Coronary artery (tissue), 2 donors: Measurements from ENCODE around the gene TM4SF18.

Source experiments
- DNase-seq: peaks from one replicate; pipeline ENCODE4 v3.0.0-alpha.2; 2017; ENCODE audit warnings: low spot score
- H3K27ac ChIP-seq, 2 donors: fragments of 200-600 bp; sonication (generic); one replicate each; pipeline ENCODE4 v1.5.1; 2016 to 2019
- H3K4me3 ChIP-seq: fragments of 200-600 bp; sonication (generic); 2 replicates; pipeline ENCODE4 v1.5.1; 2016; ENCODE audit warnings: mild to moderate bottlenecking, moderate library complexity
- CTCF ChIP-seq: fragments of 200-600 bp; sonication (generic); IDR thresholded peaks from one replicate; pipeline ENCODE4 v1.5.1; 2019; ENCODE audit warnings: antibody characterized with exemption

The TM4SF18 gene

GRCh38 chr3:149273096-149273751, 60.2 kb downstream of the TM4SF18 start:
- Histone ChIP-seq H3K27ac (no peak overlapping the region), H3K4me3 (no peak overlapping the region)
- peak; percentile 48 for TF ChIP-seq CTCF
- DNase-seq: no peak

GRCh38 chr3:149271669-149272068, 61.8 kb downstream of the TM4SF18 start:
- no peak for TF ChIP-seq CTCF
- Histone ChIP-seq H3K27ac (no peak overlapping the region), H3K4me3 (no peak overlapping the region)
- no peak for DNase-seq

GRCh38 chr3:149270180-149270579, 63.3 kb downstream of the TM4SF18 start:
- TF ChIP-seq CTCF: no peak
- Histone ChIP-seq H3K27ac (no peak overlapping the region), H3K4me3 (no peak overlapping the region)
- no peak for DNase-seq

- H3K27ac ChIP-seq: no peak overlapping the region
- TF ChIP-seq CTCF: no peak
- H3K4me3 ChIP-seq: no peak overlapping the region
- DNase-seq: no peak
Observed at GRCh38 chr3:149269687-149270086, 63.7 kb downstream of the TM4SF18 start.
